ENCODE measurements around the gene KANK3.

DNA sequence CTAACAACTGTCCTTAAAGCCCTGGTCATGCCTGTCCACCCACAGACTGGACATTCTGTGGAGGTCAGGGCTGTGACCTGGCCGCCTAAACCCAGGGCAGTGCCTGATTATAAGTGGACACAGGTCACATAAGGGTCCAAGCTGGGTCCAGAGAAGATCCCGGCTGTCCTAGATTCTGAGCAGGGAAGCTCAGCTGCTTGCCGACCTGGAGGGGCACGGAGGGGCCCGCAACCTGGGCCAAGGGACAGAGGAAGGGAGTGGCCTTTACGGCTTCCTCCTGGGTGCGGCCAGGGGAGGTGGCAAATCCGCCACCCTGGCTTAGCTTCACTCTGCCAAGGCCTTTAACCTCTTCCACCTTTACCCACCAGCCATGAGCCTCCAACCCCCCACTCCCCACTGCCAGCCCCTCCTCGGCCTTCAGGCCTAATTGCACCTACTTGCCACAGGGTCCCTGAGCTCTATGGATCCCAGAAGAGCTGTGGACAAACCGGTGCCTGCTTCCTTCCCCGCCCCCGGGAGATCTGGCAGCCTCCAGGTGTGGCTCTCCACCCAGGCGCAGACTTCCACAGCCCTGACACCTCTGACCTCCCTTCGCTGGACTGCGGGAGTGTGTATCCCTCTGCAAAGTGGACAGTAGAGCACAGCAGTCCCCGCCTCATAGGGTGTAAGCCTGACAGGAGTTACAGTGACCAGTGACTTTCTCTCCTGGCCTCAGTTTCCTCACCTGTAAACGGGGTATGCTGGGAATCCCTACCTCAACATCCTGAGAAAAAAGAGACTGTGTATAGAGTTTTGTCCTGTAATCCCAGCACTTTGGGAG lies 36.6 kb downstream of the KANK3 start:
- TF ChIP-seq, protein P1, sequence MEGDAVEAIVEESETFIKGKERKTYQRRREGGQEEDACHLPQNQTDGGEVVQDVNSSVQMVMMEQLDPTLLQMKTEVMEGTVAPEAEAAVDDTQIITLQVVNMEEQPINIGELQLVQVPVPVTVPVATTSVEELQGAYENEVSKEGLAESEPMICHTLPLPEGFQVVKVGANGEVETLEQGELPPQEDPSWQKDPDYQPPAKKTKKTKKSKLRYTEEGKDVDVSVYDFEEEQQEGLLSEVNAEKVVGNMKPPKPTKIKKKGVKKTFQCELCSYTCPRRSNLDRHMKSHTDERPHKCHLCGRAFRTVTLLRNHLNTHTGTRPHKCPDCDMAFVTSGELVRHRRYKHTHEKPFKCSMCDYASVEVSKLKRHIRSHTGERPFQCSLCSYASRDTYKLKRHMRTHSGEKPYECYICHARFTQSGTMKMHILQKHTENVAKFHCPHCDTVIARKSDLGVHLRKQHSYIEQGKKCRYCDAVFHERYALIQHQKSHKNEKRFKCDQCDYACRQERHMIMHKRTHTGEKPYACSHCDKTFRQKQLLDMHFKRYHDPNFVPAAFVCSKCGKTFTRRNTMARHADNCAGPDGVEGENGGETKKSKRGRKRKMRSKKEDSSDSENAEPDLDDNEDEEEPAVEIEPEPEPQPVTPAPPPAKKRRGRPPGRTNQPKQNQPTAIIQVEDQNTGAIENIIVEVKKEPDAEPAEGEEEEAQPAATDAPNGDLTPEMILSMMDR (IDR thresholded peaks at IDR 0.05): no peak
- TF ChIP-seq POLR2AphosphoS5 (IDR thresholded peaks at IDR 0.05): no peak
- TF ChIP-seq POLR2A (IDR thresholded peaks at IDR 0.05): no peak
- TF ChIP-seq EP300 (IDR thresholded peaks at IDR 0.05; ENCODE audit: low read depth): no peak

All from transverse colon (tissue), 4 donors.